ENCODE results near the gene SLITRK1.

The SLITRK1 gene, protein sequence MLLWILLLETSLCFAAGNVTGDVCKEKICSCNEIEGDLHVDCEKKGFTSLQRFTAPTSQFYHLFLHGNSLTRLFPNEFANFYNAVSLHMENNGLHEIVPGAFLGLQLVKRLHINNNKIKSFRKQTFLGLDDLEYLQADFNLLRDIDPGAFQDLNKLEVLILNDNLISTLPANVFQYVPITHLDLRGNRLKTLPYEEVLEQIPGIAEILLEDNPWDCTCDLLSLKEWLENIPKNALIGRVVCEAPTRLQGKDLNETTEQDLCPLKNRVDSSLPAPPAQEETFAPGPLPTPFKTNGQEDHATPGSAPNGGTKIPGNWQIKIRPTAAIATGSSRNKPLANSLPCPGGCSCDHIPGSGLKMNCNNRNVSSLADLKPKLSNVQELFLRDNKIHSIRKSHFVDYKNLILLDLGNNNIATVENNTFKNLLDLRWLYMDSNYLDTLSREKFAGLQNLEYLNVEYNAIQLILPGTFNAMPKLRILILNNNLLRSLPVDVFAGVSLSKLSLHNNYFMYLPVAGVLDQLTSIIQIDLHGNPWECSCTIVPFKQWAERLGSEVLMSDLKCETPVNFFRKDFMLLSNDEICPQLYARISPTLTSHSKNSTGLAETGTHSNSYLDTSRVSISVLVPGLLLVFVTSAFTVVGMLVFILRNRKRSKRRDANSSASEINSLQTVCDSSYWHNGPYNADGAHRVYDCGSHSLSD

DNA sequence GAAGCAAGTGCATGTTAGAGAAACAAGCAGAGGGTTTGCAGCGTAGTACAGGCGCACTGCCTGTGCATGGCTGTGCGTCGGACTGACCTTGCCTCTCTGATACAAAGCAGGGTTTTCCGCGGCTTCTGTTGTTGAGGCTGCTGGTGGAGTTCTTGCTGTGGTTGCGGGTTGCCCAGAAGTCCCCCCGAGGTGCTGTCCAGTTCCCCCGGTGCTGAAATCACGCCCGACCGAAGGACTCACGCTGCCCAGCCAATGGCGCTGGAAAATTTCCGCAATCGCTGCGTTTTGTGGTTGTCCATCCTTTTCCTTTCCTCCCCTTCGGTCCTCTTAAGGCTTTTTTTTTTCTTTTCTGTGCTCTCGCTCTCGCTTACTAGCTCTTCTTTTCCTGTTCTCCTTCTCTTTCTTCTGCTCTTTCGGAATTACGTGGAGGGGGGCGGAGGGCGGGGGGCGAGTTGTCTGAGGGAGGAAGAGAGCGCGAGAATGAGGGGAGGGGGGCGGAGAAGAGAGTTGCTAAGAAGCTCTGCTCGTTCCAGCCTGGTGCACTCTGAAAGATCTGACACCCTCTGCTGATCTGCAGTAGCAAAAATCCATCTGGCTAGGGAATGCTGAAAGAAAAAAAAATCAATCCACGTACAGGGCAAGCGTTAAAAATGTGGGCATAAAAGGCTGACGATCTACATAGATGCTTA lies at the start of gene SLITRK1:
Gene SLITRK1 (minus strand): TSS at position 558 of the 689 bp plus-strand sequence. CDS start 967 bp downstream, outside the sequence.
- no peak for DNase-seq

DNA sequence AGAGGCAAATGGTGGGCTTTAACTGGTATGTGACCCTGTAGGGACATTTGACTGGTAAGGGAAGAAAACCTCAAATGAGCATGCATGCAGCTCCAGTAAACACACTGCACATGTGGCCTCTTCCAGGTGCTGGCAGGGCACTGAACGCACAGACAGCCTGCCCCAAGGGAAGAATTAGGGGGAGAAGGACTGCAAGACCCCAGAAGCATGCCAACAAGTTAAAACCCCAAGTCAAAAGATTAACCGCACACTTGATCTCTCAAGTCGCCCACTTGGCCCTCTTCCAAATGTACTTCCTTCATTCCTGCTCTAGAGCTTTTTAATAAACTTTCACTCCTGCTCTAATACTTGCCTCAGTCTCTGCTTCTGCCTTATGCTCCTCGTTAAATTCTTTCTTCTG lies 46.9 kb upstream of the SLITRK1 start:
- DNase-seq: no peak

DNA sequence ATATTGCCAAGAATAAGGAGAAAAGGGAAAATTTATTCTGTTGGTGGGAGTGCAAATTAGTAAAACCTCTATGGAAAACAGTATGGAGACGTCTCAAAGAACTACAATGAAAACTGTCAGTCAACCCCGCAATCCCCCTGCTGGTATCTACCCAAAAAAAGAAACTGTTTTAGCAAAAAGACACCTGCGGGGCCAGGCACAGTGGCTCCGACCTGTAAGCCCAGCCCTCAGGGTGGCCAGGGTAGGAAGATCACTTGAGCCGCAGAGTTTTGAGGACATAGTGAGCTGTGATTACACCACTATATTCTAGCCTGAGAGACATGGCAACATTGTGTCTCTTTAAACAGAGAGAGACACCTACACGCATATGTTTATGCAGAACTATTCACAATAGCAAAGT lies 37.5 kb upstream of the SLITRK1 start:
- DNase-seq: no peak

- DNase-seq: no peak
Measured at GRCh38 chr13:83914368-83914767, 32.1 kb upstream of the SLITRK1 start.

DNA sequence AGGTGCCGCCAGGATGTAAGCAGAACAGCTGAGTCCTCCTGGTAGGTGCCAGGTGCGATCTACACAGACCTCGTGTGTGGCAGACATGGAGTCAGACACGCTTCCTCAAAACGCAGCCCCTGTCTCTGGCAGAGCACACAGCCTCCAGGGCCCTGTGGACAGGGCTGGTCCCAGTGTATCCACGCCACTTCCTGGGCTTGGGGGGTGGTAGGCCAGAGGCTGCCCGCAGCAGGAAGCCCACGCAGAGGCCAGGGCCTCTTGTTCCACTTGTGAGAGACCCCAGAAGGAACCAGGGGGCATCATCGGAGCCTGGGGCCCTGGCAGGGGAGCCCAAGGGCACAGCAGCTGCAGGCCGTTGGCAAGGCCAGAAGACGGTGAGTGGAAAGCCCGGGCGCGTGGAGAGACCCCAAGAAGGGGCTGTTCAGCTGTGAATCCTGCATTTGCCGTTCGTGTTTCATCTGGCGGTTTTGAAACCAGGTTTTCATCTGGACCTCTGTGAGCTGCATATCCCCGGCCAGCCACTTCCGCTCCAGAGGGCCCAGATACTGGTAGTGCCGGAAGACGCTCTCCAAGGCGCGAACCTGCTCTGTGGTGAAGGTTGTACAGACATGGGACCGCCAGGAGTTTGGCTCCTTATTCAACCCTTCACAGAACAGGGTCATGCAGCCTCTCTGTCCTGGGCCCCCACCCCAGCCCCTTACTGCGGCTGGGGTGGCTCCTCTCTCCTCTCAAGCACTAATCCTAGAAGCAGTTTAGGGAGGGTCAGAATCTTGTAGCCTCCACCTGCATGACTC lies 25.1 kb upstream of the SLITRK1 start:
- DNase-seq: no peak

- no peak for DNase-seq
Measured at GRCh38 chr13:83906240-83906820, 24.1 kb upstream of the SLITRK1 start.

DNA sequence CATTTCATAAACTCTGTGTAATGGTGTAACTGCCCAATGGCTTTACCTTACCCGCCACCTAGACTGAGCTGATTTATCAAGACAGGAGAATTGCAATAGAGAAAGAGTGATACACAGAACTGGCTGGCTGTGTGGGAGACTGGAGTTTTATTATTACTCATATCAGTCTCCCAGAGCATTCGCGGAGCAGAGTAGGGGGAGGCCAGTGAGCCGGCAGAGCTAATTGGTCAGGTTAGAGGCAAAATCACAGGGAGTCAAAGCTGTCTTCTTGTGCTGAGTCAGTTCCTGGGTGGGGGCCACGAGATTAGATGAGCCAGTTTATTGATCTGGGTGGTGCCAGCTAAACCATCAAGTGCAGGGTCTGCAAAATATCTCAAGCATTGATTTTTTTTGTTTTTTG lies 23.4 kb upstream of the SLITRK1 start:
- no peak for DNase-seq

GRCh38 chr13:83895994-83896580 lies 13.8 kb upstream of the SLITRK1 start:
- DNase-seq: no peak

- no peak for DNase-seq
Measured at GRCh38 chr13:83890358-83890757, 8.1 kb upstream of the SLITRK1 start.

- no peak for DNase-seq
Measured at GRCh38 chr13:83884141-83884540, 1.9 kb upstream of the SLITRK1 start.

GRCh38 chr13:83883061-83883523 lies 818 bp upstream of the SLITRK1 start:
- no peak for DNase-seq

DNA sequence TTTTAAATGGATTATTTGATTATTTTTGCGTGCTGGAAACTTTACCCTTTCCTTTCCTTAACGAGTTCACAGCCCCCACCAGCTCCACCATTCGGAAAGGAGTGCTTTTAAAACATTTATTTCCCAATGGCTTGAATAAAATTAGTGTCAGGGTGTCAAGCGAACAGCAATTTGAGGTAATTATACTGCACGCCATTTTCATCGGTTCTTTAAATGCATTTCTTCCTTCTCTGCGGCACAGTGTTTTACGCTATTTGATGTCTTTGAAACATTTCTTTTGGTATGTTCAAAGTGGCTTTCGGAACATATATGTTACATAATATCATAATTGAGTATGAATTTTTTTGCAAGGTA lies 309 bp upstream of the SLITRK1 start:
- DNase-seq: no peak

DNA sequence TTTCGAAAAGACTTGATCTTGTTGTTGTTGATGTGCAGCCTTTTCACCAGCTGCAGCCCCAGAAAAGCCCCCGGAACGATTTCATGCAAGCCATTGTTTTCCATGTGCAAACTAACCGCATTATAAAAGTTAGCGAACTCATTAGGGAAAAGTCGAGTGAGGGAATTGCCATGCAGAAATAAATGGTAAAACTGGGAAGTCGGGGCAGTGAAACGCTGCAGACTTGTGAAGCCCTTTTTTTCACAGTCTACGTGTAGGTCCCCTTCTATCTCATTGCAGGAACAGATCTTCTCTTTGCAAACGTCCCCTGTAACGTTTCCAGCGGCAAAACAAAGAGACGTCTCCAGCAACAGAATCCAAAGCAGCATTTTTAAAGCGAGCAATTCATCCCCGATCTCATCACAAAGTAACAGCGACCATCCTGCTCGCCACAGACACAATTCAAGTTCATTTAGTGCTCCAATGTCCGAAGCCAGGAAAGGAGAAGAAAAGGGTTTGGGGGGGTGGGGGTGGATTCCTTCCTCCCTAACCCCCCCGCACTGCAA lies 1.1 kb downstream of the SLITRK1 start:
- DNase-seq: no peak

- DNase-seq: no peak
Measured at GRCh38 chr13:83880275-83881139, 1.8 kb downstream of the SLITRK1 start.

- DNase-seq: no peak
Measured at GRCh38 chr13:83879431-83880171, 2.7 kb downstream of the SLITRK1 start.

GRCh38 chr13:83878691-83879430 lies 3.4 kb downstream of the SLITRK1 start:
- DNase-seq: no peak

DNA sequence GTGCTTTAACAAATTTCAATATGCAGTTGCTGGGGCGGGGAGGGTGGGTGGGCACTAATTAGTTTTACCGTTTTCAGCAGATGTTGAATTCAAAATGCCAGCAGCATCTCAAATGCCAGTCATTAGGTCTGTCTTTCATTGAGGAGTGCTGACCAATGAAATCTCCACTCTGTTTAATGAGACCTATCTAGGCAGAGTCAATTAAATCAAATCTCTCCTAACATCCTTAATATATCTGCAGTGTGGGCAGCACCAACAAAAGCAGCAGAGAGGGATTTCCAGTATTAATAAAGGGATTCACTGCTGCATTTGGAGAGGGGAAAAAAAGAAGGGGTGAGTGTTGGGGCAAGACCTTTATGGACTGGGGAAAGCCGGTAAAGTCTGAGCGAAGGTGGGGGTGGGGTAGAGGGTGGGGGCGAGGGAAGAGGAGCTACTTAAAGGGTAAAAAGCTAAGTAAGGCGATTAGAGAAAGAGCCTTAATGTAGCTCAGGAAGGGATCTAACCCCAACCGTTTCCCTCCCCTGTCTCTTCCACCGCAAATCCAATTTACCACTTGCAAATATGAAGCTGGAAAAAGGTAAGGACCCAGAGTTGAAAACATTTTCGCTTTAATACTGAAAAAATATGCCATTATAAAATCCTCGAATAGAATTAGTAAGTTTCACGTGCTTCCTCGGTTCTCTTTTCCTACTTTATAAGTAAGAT lies 4.5 kb downstream of the SLITRK1 start:
- no peak for DNase-seq

DNA sequence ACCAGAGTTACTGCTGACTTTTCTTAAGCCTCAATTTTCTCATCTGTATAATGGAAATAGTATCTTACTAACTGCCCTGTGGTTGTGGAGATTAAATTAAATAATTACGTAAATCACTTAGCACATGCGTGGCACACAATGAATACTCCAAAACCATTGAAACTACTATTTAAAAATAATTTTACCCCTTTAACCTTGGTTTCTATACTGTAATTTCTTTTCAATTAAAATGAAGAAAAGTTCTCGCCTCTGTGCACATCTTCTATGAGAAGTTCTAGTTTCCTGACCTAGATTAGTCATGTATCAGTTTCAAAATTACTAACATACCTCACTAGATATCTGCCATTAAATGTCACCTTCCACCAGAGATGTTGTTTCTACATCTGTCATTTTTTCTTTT lies 5.7 kb downstream of the SLITRK1 start:
- DNase-seq: no peak

DNA sequence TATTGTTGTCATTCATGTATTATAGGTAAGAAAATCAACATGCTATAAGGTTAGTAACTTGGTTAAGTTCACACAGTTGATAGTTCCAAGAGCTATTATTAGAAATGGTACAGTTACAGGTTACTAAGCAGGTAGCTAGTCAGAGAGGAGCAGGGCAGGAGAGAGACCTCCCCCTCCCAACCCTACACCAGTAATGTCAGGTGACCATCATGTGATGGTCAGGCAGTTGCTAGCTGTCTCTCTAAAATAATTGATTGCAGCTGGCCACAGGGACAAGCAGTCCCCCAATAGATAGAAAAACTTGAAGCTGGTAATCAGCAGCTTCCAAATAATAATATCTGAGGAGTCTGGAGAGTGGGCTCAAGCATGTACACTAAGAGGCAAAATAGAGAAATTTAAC lies 14.6 kb downstream of the SLITRK1 start:
- no peak for DNase-seq
